HG03460 (cell line): Measurements from ENCODE around the gene BEND4.

ENCODE experiments used
- ATAC-seq: cut with Tn5 transposase; IDR thresholded peaks from one replicate; pipeline ENCODE4 v1.9.1; 2021; ENCODE audit not compliant: unreplicated experiment

Gene BEND4

GRCh38 chr4:42112846-42113245, 39.6 kb downstream of the BEND4 start:
- ATAC-seq: no peak

- ATAC-seq: no peak
These were observed 47.9 kb downstream of the BEND4 start for GRCh38 chr4:42104521-42104920.

GRCh38 chr4:42101446-42101975, 50.9 kb downstream of the BEND4 start:
- no peak for ATAC-seq

GRCh38 chr4:42088386-42088785, 64.1 kb downstream of the BEND4 start:
- ATAC-seq: no peak

- no peak for ATAC-seq
These were observed 68.6 kb downstream of the BEND4 start for GRCh38 chr4:42083816-42084215.

GRCh38 chr4:42080306-42080705, 72.1 kb downstream of the BEND4 start:
- ATAC-seq: peak; percentile 43

GRCh38 chr4:42078184-42078801, 74.2 kb downstream of the BEND4 start:
- ATAC-seq: peak; percentile 85

- ATAC-seq: no peak
These were observed 78.2 kb downstream of the BEND4 start for GRCh38 chr4:42074294-42074693.

GRCh38 chr4:42070463-42070862, 82.0 kb downstream of the BEND4 start:
- ATAC-seq: no peak

- ATAC-seq: no peak
These were observed 85.2 kb downstream of the BEND4 start for GRCh38 chr4:42067264-42067663.

GRCh38 chr4:42066402-42066801, 86.1 kb downstream of the BEND4 start:
- no peak for ATAC-seq
